GM19324 (cell line): ENCODE results near the gene FBLL1.
A peak's percentile ranks its signal among the peaks of the same experiment; 100 is the strongest.
"Not testable (repeated sequence)": the region's sequence is repeated elsewhere in the genome, so short reads cannot be mapped to it uniquely, and the experiment has no call there.

ENCODE experiments used
- ATAC-seq: cut with Tn5 transposase; IDR thresholded peaks from one replicate; pipeline ENCODE4 v1.9.1; 2021; ENCODE audit warnings: mild to moderate bottlenecking, moderate library complexity; ENCODE audit not compliant: unreplicated experiment, low FRiP score

FBLL1 gene

GRCh38 chr5:168528521-168529373, at the start of gene FBLL1:
TSS of gene FBLL1 (plus strand) at chr5:168529305. CDS start at chr5:168529505, 200 bp downstream.
- no peak for ATAC-seq

- no peak for ATAC-seq
Measured at GRCh38 chr5:168480601-168481000, 48.5 kb upstream of the FBLL1 start.

- peak; percentile 99 for ATAC-seq
Measured at GRCh38 chr5:168481330-168481788, 47.7 kb upstream of the FBLL1 start.

GRCh38 chr5:168482361-168482760, 46.7 kb upstream of the FBLL1 start:
- ATAC-seq, result no peak

GRCh38 chr5:168486136-168486879, 42.8 kb upstream of the FBLL1 start, which contains the start of gene RARS1:
TSS of gene RARS1 (plus strand) at chr5:168486471. CDS start at chr5:168486499, 28 bp downstream.
- ATAC-seq, result peak; percentile 85

GRCh38 chr5:168489059-168489458, 40.0 kb upstream of the FBLL1 start:
- ATAC-seq, result no peak

- ATAC-seq, result no peak
Measured at GRCh38 chr5:168494057-168494555, 35.0 kb upstream of the FBLL1 start.

GRCh38 chr5:168502563-168503237, 26.4 kb upstream of the FBLL1 start:
- no peak for ATAC-seq

GRCh38 chr5:168513861-168514428, 15.2 kb upstream of the FBLL1 start:
- no peak for ATAC-seq

- no peak for ATAC-seq
Measured at GRCh38 chr5:168525856-168526255, 3.2 kb upstream of the FBLL1 start.

- no peak for ATAC-seq
Measured at GRCh38 chr5:168527756-168528295, 1.3 kb upstream of the FBLL1 start.

- no peak for ATAC-seq
Measured at GRCh38 chr5:168529374-168530234, 499 bp downstream of the FBLL1 start.

- ATAC-seq, result no peak
Measured at GRCh38 chr5:168530621-168531150, 1.6 kb downstream of the FBLL1 start.

- ATAC-seq, result no peak
Measured at GRCh38 chr5:168531191-168531590, 2.1 kb downstream of the FBLL1 start.

GRCh38 chr5:168531987-168532864, 3.1 kb downstream of the FBLL1 start:
- no peak for ATAC-seq

- not testable (repeated sequence) for ATAC-seq
Measured at GRCh38 chr5:168534351-168534750, 5.2 kb downstream of the FBLL1 start.

- ATAC-seq, result no peak
Measured at GRCh38 chr5:168537176-168537575, 8.1 kb downstream of the FBLL1 start.

- ATAC-seq, result no peak
Measured at GRCh38 chr5:168549554-168549953, 20.4 kb downstream of the FBLL1 start.
